ENCODE results near the gene DNAJC17. TPM values are rescaled to one million over a fixed set of nuclear protein-coding genes. Genes with fewer than 3 reads are reported as not detected.

Gene DNAJC17
- total RNA-seq, 1 donor from 2014 or later: 44.4 TPM

- Mint-ChIP-seq H3K27me3 (ENCODE audit: low read depth) (no peaks in the 10 kb centered on the region), H3K4me1 (ENCODE audit: low read depth) (no peaks in the 10 kb centered on the region), H3K4me3 (ENCODE audit: low read depth) (no peak overlapping the region), H3K9me3 (no peaks in the 10 kb centered on the region), H3K36me3 (ENCODE audit: low read depth) (no peaks in the 10 kb centered on the region), H3K27ac (no peak overlapping the region)
- intact Hi-C loops (cut with micrococcal nuclease): no loop called here
- DNase-seq (ENCODE audit: low spot score): no peak
Observed at GRCh38 chr15:40825661-40826422, 18.6 kb upstream of the DNAJC17 start.

- no peak for DNase-seq (ENCODE audit: low spot score)
- intact Hi-C loops (cut with micrococcal nuclease): no loop called here
- H3K4me1 Mint-ChIP-seq (ENCODE audit: low read depth): no peaks in the 10 kb centered on the region
- no peaks in the 10 kb centered on the region for H3K9me3 Mint-ChIP-seq
- H3K27ac Mint-ChIP-seq: no peak overlapping the region
- no peaks in the 10 kb centered on the region for H3K36me3 Mint-ChIP-seq (ENCODE audit: low read depth)
- peaks cover 2% of the 10 kb centered on the region for H3K27me3 Mint-ChIP-seq (ENCODE audit: low read depth)
- no peak overlapping the region for H3K4me3 Mint-ChIP-seq (ENCODE audit: low read depth)
Observed at GRCh38 chr15:40823572-40824343, 16.5 kb upstream of the DNAJC17 start.

- intact Hi-C loops (cut with micrococcal nuclease): no loop called here
- Mint-ChIP-seq H3K27ac (no peak overlapping the region), H3K27me3 (ENCODE audit: low read depth) (peaks cover 2% of the 10 kb centered on the region), H3K4me3 (ENCODE audit: low read depth) (no peak overlapping the region), H3K4me1 (ENCODE audit: low read depth) (no peaks in the 10 kb centered on the region), H3K36me3 (ENCODE audit: low read depth) (no peaks in the 10 kb centered on the region), H3K9me3 (no peaks in the 10 kb centered on the region)
- no peak for DNase-seq (ENCODE audit: low spot score)
Observed at GRCh38 chr15:40821195-40821594, 13.9 kb upstream of the DNAJC17 start.

GRCh38 chr15:40819048-40819447, 11.8 kb upstream of the DNAJC17 start:
- H3K4me1 Mint-ChIP-seq (ENCODE audit: low read depth): no peaks in the 10 kb centered on the region
- no peak overlapping the region for H3K4me3 Mint-ChIP-seq (ENCODE audit: low read depth)
- H3K9me3 Mint-ChIP-seq: no peaks in the 10 kb centered on the region
- intact Hi-C loops (cut with micrococcal nuclease): no loop called here
- no peak overlapping the region for H3K27ac Mint-ChIP-seq
- peaks cover 2% of the 10 kb centered on the region for H3K27me3 Mint-ChIP-seq (ENCODE audit: low read depth)
- peaks cover 3% of the 10 kb centered on the region for H3K36me3 Mint-ChIP-seq (ENCODE audit: low read depth)
- no peak for DNase-seq (ENCODE audit: low spot score)

- H3K27me3 Mint-ChIP-seq (ENCODE audit: low read depth): no peaks in the 10 kb centered on the region
Observed at GRCh38 chr15:40815042-40815698, 7.9 kb upstream of the DNAJC17 start.

GRCh38 chr15:40812721-40813425, 5.6 kb upstream of the DNAJC17 start:
- Mint-ChIP-seq H3K4me3 (ENCODE audit: low read depth) (no peak overlapping the region), H3K36me3 (ENCODE audit: low read depth) (peaks cover 35% of the 10 kb centered on the region), H3K27ac (no peak overlapping the region), H3K27me3 (ENCODE audit: low read depth) (no peaks in the 10 kb centered on the region), H3K9me3 (no peaks in the 10 kb centered on the region), H3K4me1 (ENCODE audit: low read depth) (peaks cover 13% of the 10 kb centered on the region)
- no peak for DNase-seq (ENCODE audit: low spot score)
- intact Hi-C loops (cut with micrococcal nuclease): no loop called here

More at GRCh38 chr15:40815042-40815698, 7.9 kb upstream of the DNAJC17 start:
- Mint-ChIP-seq H3K9me3 (no peaks in the 10 kb centered on the region), H3K27ac (no peak overlapping the region), H3K4me3 (ENCODE audit: low read depth) (no peak overlapping the region), H3K36me3 (ENCODE audit: low read depth) (peaks cover 27% of the 10 kb centered on the region), H3K4me1 (ENCODE audit: low read depth) (no peaks in the 10 kb centered on the region)
- no peak for DNase-seq (ENCODE audit: low spot score)
- intact Hi-C loops (cut with micrococcal nuclease): no loop called here

- Mint-ChIP-seq H3K27me3 (ENCODE audit: low read depth) (no peaks in the 10 kb centered on the region), H3K4me3 (ENCODE audit: low read depth) (peak overlapping the region; percentile 96), H3K36me3 (ENCODE audit: low read depth) (peaks cover 31% of the 10 kb centered on the region), H3K9me3 (no peaks in the 10 kb centered on the region), H3K27ac (no peak overlapping the region), H3K4me1 (ENCODE audit: low read depth) (peaks cover 18% of the 10 kb centered on the region)
- no peak for DNase-seq (ENCODE audit: low spot score)
- intact Hi-C loops (cut with micrococcal nuclease): no loop called here
Observed at GRCh38 chr15:40808861-40809450, 1.7 kb upstream of the DNAJC17 start.

GRCh38 chr15:40807888-40808461, 702 bp upstream of the DNAJC17 start:
- H3K27ac Mint-ChIP-seq: peak overlapping the region; percentile 63
- no peaks in the 10 kb centered on the region for H3K9me3 Mint-ChIP-seq

GRCh38 chr15:40806672-40807027, 623 bp downstream of the DNAJC17 start:
- peaks cover 22% of the 10 kb centered on the region for H3K36me3 Mint-ChIP-seq (ENCODE audit: low read depth)
- H3K4me1 Mint-ChIP-seq (ENCODE audit: low read depth): peaks cover 21% of the 10 kb centered on the region
- H3K4me3 Mint-ChIP-seq (ENCODE audit: low read depth): peak overlapping the region; percentile 96
- DNase-seq (ENCODE audit: low spot score): no peak
- peak overlapping the region; percentile 98 for H3K27ac Mint-ChIP-seq
- intact Hi-C loops (cut with micrococcal nuclease): loop anchor here (1.0 kb wide), 5 partner anchors 38 to 425 kb away; partner anchors contain the start of genes CHP1, RMDN3, SPINT1 and VPS18
- H3K27me3 Mint-ChIP-seq (ENCODE audit: low read depth): no peaks in the 10 kb centered on the region
- no peaks in the 10 kb centered on the region for H3K9me3 Mint-ChIP-seq

More at GRCh38 chr15:40807888-40808461, 702 bp upstream of the DNAJC17 start:
- Mint-ChIP-seq H3K4me1 (ENCODE audit: low read depth) (peaks cover 18% of the 10 kb centered on the region), H3K36me3 (ENCODE audit: low read depth) (peaks cover 27% of the 10 kb centered on the region), H3K4me3 (ENCODE audit: low read depth) (peak overlapping the region; percentile 96), H3K27me3 (ENCODE audit: low read depth) (no peaks in the 10 kb centered on the region)
- no peak for DNase-seq (ENCODE audit: low spot score)
- intact Hi-C loops (cut with micrococcal nuclease): loop anchor here (1.0 kb wide), 5 partner anchors 36 to 423 kb away; partner anchors contain the start of genes CHP1, RMDN3, SPINT1 and VPS18

- Mint-ChIP-seq H3K9me3 (no peaks in the 10 kb centered on the region), H3K27me3 (ENCODE audit: low read depth) (no peaks in the 10 kb centered on the region), H3K27ac (no peak overlapping the region), H3K4me3 (ENCODE audit: low read depth) (no peak overlapping the region), H3K36me3 (ENCODE audit: low read depth) (peaks cover 12% of the 10 kb centered on the region), H3K4me1 (ENCODE audit: low read depth) (peaks cover 17% of the 10 kb centered on the region)
- intact Hi-C loops (cut with micrococcal nuclease): no loop called here
- DNase-seq (ENCODE audit: low spot score): no peak
Observed at GRCh38 chr15:40803688-40804087, 3.6 kb downstream of the DNAJC17 start.

GRCh38 chr15:40803076-40803475, 4.2 kb downstream of the DNAJC17 start:
- Mint-ChIP-seq H3K36me3 (ENCODE audit: low read depth) (peaks cover 16% of the 10 kb centered on the region), H3K27me3 (ENCODE audit: low read depth) (no peaks in the 10 kb centered on the region), H3K9me3 (no peaks in the 10 kb centered on the region), H3K27ac (no peak overlapping the region), H3K4me1 (ENCODE audit: low read depth) (peaks cover 15% of the 10 kb centered on the region), H3K4me3 (ENCODE audit: low read depth) (no peak overlapping the region)
- no peak for DNase-seq (ENCODE audit: low spot score)
- intact Hi-C loops (cut with micrococcal nuclease): no loop called here

GRCh38 chr15:40799523-40799922, 7.8 kb downstream of the DNAJC17 start:
- peaks cover 20% of the 10 kb centered on the region for H3K36me3 Mint-ChIP-seq (ENCODE audit: low read depth)
- peak overlapping the region; percentile 1 for H3K27ac Mint-ChIP-seq

More at GRCh38 chr15:40799523-40799922, 7.8 kb downstream of the DNAJC17 start:
- H3K9me3 Mint-ChIP-seq: no peaks in the 10 kb centered on the region
- no peaks in the 10 kb centered on the region for H3K27me3 Mint-ChIP-seq (ENCODE audit: low read depth)
- peaks cover 14% of the 10 kb centered on the region for H3K4me1 Mint-ChIP-seq (ENCODE audit: low read depth)
- intact Hi-C loops (cut with micrococcal nuclease): no loop called here
- DNase-seq (ENCODE audit: low spot score): no peak
- no peak overlapping the region for H3K4me3 Mint-ChIP-seq (ENCODE audit: low read depth)
